H9 (cell line): Measurements from ENCODE around the gene AKAP3. TPM values are rescaled to one million over a fixed set of nuclear protein-coding genes. Genes with fewer than 3 reads are reported as not detected.

Experiments used
- DNase-seq: peaks from one replicate; pipeline ENCODE4 v3.0.0-alpha.2; 2017
- H2AFZ ChIP-seq: one replicate; pipeline ENCODE4 v1.6.1; 2013; ENCODE audit warnings: mild to moderate bottlenecking, low read length, control low read depth, moderate library complexity
- H2AK5ac ChIP-seq: 2 replicates; pipeline ENCODE4 v1.6.1; 2013; ENCODE audit warnings: low read length, control low read depth, mixed read lengths; ENCODE audit not compliant: insufficient read length
- H2BK120ac ChIP-seq: one replicate; pipeline ENCODE4 v1.6.1; 2013; ENCODE audit warnings: low read depth, mild to moderate bottlenecking, low read length, control low read depth, inconsistent platforms; ENCODE audit not compliant: poor library complexity, severe bottlenecking
- H2BK12ac ChIP-seq: 2 replicates; pipeline ENCODE4 v1.6.1; 2013; ENCODE audit warnings: low read length, control low read depth, mixed read lengths, low read depth; ENCODE audit not compliant: insufficient read length
- H2BK15ac ChIP-seq: 2 replicates; pipeline ENCODE4 v1.6.1; 2013; ENCODE audit warnings: low read depth, low read length, control low read depth
- H2BK20ac ChIP-seq: one replicate; pipeline ENCODE4 v1.6.1; 2013; ENCODE audit warnings: low read depth, mild to moderate bottlenecking, low read length, control low read depth, inconsistent platforms; ENCODE audit not compliant: poor library complexity, severe bottlenecking
- H2BK5ac ChIP-seq: 2 replicates; pipeline ENCODE4 v1.6.1; 2013; ENCODE audit warnings: low read length, control low read depth, mixed read lengths; ENCODE audit not compliant: insufficient read length
- H3K14ac ChIP-seq: 2 replicates; pipeline ENCODE4 v1.6.1; 2013; ENCODE audit warnings: low read length, control low read depth; ENCODE audit not compliant: insufficient read depth
- H3K18ac ChIP-seq: 2 replicates; pipeline ENCODE4 v1.6.1; 2013; ENCODE audit warnings: low read depth, mild to moderate bottlenecking, mixed read lengths, low read length, control low read depth; ENCODE audit not compliant: insufficient read length
- H3K23ac ChIP-seq: 2 replicates; pipeline ENCODE4 v1.6.1; 2013; ENCODE audit warnings: low read length, control low read depth, mixed read lengths, low read depth; ENCODE audit not compliant: insufficient read length
- H3K23me2 ChIP-seq: 2 replicates; pipeline ENCODE4 v1.6.1; 2013; ENCODE audit warnings: low read depth, mild to moderate bottlenecking, mixed read lengths, low read length, control low read depth; ENCODE audit not compliant: insufficient read length, poor library complexity, severe bottlenecking
- H3K27ac ChIP-seq: 2 replicates; pipeline ENCODE4 v1.5.1; 2013; ENCODE audit warnings: low read length, control low read depth, mixed read lengths, low read depth; ENCODE audit not compliant: insufficient read length
- H3K27me3 ChIP-seq: 2 replicates; pipeline ENCODE4 v1.6.1; 2013; ENCODE audit warnings: low read length, control low read depth, inconsistent platforms; ENCODE audit not compliant: insufficient read depth
- H3K4ac ChIP-seq: 2 replicates; pipeline ENCODE4 v1.6.1; 2013; ENCODE audit warnings: low read depth, mild to moderate bottlenecking, control low read depth, inconsistent platforms, low read length, moderate library complexity
- H3K4me1 ChIP-seq: 2 replicates; pipeline ENCODE4 v1.6.1; 2013; ENCODE audit warnings: low read length, control low read depth, inconsistent platforms; ENCODE audit not compliant: insufficient read depth
- H3K4me2 ChIP-seq: 2 replicates; pipeline ENCODE4 v1.6.1; 2013; ENCODE audit warnings: low read length, control low read depth, mixed read lengths; ENCODE audit not compliant: insufficient read length, insufficient read depth
- H3K56ac ChIP-seq: 2 replicates; pipeline ENCODE4 v1.6.1; 2013; ENCODE audit warnings: low read depth, mild to moderate bottlenecking, mixed read lengths, low read length, control low read depth; ENCODE audit not compliant: insufficient read length
- H3K79me1 ChIP-seq: 2 replicates; pipeline ENCODE4 v1.6.1; 2013; ENCODE audit warnings: low read depth, mild to moderate bottlenecking, moderate library complexity, low read length, control low read depth, inconsistent platforms; ENCODE audit not compliant: insufficient read depth, poor library complexity, severe bottlenecking
- H3K79me2 ChIP-seq: 2 replicates; pipeline ENCODE4 v1.6.1; 2013; ENCODE audit warnings: low read length, control low read depth, inconsistent platforms; ENCODE audit not compliant: insufficient read depth
- H3K9ac ChIP-seq: 2 replicates; pipeline ENCODE4 v1.6.1; 2013; ENCODE audit warnings: low read length, control low read depth, mixed read lengths; ENCODE audit not compliant: insufficient read length; ENCODE audit errors: extremely low read depth
- H3K9me3 ChIP-seq: one replicate; pipeline ENCODE4 v1.6.1; 2013; ENCODE audit warnings: low read depth, low read length, inconsistent platforms; ENCODE audit not compliant: control insufficient read depth
- H3T11ph ChIP-seq: one replicate; pipeline ENCODE4 v1.6.1; 2013; ENCODE audit warnings: mild to moderate bottlenecking, low read length, control low read depth, inconsistent platforms
- H4K20me1 ChIP-seq: one replicate; pipeline ENCODE4 v1.6.1; 2013; ENCODE audit not compliant: control insufficient read depth, insufficient read length, insufficient read depth
- H4K5ac ChIP-seq: 2 replicates; pipeline ENCODE4 v1.6.1; 2013; ENCODE audit warnings: low read depth, mild to moderate bottlenecking, mixed read lengths, low read length, control low read depth; ENCODE audit not compliant: insufficient read length
- H4K8ac ChIP-seq: replicated peaks from 2 replicates; pipeline ENCODE4 v1.6.1; 2013; ENCODE audit warnings: low read length, control low read depth, mixed read lengths, low read depth; ENCODE audit not compliant: insufficient read length
- H4K91ac ChIP-seq: 2 replicates; pipeline ENCODE4 v1.6.1; 2013; ENCODE audit warnings: low read depth, mild to moderate bottlenecking, moderate library complexity, mixed read lengths, low read length, control low read depth; ENCODE audit not compliant: insufficient read length
- H3K27ac Mint-ChIP-seq, 3 experiments: 2 replicates in 2 of 3; 3 replicates in 1 of 3; pipeline ENCODE4 v1.8.0; 2020 to 2021; ENCODE audit warnings: mixed read lengths in 3 of 3, mild to moderate bottlenecking in 1 of 3, moderate library complexity in 1 of 3
- H3K27me3 Mint-ChIP-seq: 2 replicates; pipeline ENCODE4 v1.8.0; 2021; ENCODE audit warnings: low read depth, mild to moderate bottlenecking, moderate library complexity, mixed read lengths
- H3K36me3 Mint-ChIP-seq, 3 experiments: 2 replicates in 2 of 3; 3 replicates in 1 of 3; pipeline ENCODE4 v1.8.0; 2020 to 2021; ENCODE audit warnings: low read depth in 3 of 3, mixed read lengths in 3 of 3; ENCODE audit not compliant: insufficient read depth in 1 of 3
- H3K4me1 Mint-ChIP-seq, 2 experiments: 2 replicates each; pipeline ENCODE4 v1.8.0; 2020; ENCODE audit warnings: mixed read lengths in 2 of 2
- H3K4me3 Mint-ChIP-seq, 2 experiments: 2 replicates in 1 of 2; 3 replicates in 1 of 2; pipeline ENCODE4 v1.8.0; 2020 to 2021; ENCODE audit warnings: mild to moderate bottlenecking in 2 of 2, mixed read lengths in 2 of 2, moderate library complexity in 1 of 2
- H3K9me3 Mint-ChIP-seq, 2 experiments: 2 replicates in 1 of 2; 3 replicates in 1 of 2; pipeline ENCODE4 v1.8.0; 2020; ENCODE audit warnings: mild to moderate bottlenecking in 2 of 2, mixed read lengths in 2 of 2, moderate library complexity in 1 of 2
- CTCF ChIP-seq: fragments of 200-600 bp; sonication (generic); conservative IDR thresholded peaks from 3 replicates; pipeline ENCODE4 v1.8.0; 2021; ENCODE audit warnings: antibody characterized with exemption, mild to moderate bottlenecking
- WGBS: extraction: QIAGEN DNeasy Blood & Tissue Kit; methylation state at CpG from one replicate; pipeline ENCODE4 v1.1.7; 2013; ENCODE audit warnings: missing lambda C conversion rate, low lambda C conversion rate, mixed read lengths; ENCODE audit not compliant: insufficient read length; ENCODE audit errors: extremely low coverage; 5-methylcytosine and 5-hydroxymethylcytosine counted together
- total RNA-seq: library from RNA; stranded (reverse); gene quantifications from 2 replicates; pipeline ENCODE4 v1.2.1, GENCODE V29; 2021

AKAP3 gene
- total RNA-seq, 1 experiment from 2014 or later: 1.3 TPM

- Histone ChIP-seq H3K4ac (no peak overlapping the region), H3K4me2 (peak overlapping the region; percentile 50), H3K18ac (peak overlapping the region; percentile 12), H4K8ac (no peak overlapping the region), H2AK5ac (no peak overlapping the region), H2BK15ac (no peak overlapping the region), H3K56ac (no peak overlapping the region), H2AFZ (no peak overlapping the region), H3K9me3 (no peaks in the 10 kb centered on the region), H4K20me1 (no peaks in the 10 kb centered on the region), H3K23me2 (peaks cover 3% of the 10 kb centered on the region), H2BK20ac (no peak overlapping the region), H2BK5ac (no peak overlapping the region), H2BK12ac (no peak overlapping the region), H2BK120ac (no peak overlapping the region), H3K27me3 (no peaks in the 10 kb centered on the region), H3K79me2 (no peaks in the 10 kb centered on the region), H3K4me1 (peaks cover 2% of the 10 kb centered on the region; the same call in 1 of the 2 replicates), H3T11ph (no peak overlapping the region), H3K79me1 (no peaks in the 10 kb centered on the region), H4K91ac (no peak overlapping the region), H4K5ac (no peak overlapping the region), H3K23ac (no peak overlapping the region), H3K14ac (peak overlapping the region; percentile 55; the same call in 1 of the 2 replicates), H3K9ac (peak overlapping the region; percentile 57), H3K27ac (no peak overlapping the region)
- Mint-ChIP-seq H3K27me3 (peaks cover 17% of the 10 kb centered on the region), H3K27ac (peak overlapping the region in 2 of 3 experiments; percentile 90 to 93; a peak in 5 of 7 replicates), H3K36me3 (peaks cover 0 to 5% (median 0%) of the 10 kb centered on the region in 3 experiments; a peak in 1 of 7 replicates), H3K4me3 (peak overlapping the region; percentile 93 to 97), H3K4me1 (peaks cover 0 to 14% of the 10 kb centered on the region in 2 experiments; a peak in 3 of 4 replicates), H3K9me3 (no peaks in the 10 kb centered on the region)
- peak; percentile 98 for TF ChIP-seq CTCF
- no CpG with 5 or more reads among the region's 25 CpGs for WGBS
- peak; percentile 86 for DNase-seq
Observed at GRCh38 chr12:4604684-4605193, 44.1 kb downstream of the AKAP3 start.
